ENCODE data around the gene HEYL.
A peak's percentile ranks its signal among the peaks of the same experiment; 100 is the strongest.

The HEYL gene

DNA sequence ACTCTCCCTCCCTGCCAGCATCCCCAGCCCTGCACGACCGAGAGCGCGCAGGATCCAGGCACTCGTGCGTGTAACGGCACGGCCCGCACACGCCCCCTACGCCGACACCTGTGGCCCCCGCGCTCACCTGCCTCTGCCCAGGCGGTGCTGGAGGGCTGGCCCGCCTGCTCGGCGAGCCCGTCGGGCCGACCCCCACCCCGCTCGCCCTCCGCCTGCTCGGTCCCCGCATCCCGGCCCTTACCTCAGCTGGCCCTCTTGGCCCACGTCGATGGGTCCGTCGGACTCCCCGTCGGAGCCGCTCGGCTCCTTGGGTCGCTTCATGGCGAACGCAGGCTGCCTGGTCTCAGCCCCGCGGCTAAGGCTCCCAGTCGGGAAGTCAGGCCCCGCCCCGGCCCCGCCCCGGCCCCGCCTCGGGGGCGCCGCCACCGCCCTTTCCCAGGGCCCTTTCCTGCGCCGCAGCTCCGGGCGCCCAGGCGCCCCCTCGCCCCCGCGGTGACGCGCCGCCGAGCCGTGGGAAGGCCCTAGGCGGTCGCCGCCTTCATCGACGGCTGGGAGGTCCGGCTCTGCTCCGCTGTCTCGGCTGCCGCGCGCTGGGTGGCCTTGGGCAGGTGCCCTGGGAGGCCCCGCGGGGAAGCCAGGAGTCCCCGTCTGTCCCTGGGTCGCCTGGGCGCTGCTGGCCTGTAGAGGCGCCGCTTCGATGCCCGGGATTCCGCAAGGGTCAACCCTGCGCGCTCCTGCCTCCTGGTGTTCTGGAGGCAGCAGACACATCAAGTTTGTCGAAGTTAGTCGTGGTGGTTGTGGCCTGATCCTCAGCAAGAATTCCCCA lies at the start of gene HEYL:
TSS of gene HEYL (minus strand) at position 339 of the 826 bp plus-strand sequence. CDS start at position 321, 18 bp downstream.
- DNase-seq = peak; percentile 59

DNA sequence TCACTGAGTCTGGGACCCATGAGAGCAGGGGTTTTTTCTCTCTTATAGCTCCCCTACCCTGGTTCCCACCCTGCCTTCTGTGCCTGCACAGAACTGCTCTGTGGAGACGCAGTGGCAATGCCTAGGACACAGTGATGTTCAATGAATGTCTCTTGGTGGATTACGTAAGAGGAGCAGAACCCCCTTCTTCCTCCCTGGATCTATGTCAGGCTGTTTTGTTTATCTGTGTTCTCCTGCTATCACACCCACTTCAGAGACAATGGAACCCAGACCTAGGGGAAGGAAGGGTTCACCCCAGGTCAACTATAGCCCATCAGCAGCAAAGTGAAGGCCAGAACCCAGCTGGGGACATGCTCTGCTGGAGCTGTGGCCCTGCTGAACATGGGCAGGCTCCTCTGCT lies 49.8 kb upstream of the HEYL start:
- DNase-seq = no peak

DNA sequence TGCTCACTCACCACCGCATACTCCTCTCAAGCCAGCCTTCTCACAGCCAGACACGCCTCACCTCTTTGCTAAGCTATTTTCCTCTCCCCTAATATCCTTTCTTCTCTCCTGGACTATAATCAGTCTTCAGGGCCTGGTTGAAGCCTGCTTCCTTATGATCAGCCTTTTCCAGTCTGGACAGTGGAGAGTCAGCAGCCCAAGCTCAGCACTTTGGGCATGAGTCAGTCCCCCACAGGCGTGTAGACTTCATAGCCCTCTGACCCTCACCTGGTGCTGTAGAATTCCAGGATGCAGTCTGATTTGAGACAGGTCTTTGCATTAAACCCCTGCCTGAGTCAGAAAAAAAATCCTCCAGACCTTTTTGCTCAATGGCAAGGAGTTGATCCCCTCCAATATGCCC lies 49.3 kb upstream of the HEYL start:
- no peak for DNase-seq

DNA sequence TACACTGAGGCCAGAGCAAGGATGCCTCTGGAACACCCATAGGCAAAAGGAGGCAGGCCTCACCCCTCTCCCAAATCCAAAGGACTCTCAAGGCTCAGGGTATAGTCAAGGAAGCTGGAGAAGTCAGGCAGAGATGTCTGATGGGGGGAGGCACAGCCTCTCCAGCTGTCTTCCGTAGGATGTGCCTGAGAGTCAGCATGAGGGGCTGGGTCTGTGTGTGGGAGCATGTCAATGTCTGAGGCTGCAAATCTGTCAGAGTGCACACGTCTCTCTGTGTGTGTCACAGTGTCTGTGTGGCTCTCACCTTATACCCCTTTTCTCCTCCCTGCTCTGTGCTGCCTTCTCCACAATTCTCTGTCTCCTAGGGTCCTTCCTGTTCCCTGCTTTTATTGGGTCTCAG lies 47.8 kb upstream of the HEYL start:
- DNase-seq = no peak

DNA sequence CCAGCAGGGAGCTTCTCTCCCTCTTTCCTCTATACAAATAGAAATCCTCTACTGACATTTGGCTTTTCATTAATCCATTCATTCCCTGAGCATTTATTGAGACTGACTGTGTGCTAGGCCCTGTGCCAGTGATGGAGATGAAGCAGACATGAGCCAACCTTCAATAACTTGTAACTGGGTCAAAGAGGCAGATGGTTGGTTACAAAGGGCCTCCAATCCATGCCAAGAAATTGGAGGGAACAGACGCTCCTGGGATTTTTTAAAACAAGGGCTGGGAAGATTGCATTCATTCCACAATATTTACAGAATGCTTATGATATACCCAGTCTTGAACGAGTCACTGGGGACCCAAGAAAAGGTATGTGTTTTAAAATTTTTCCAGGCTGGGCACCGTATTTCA lies 45.6 kb upstream of the HEYL start:
- no peak for DNase-seq

DNA sequence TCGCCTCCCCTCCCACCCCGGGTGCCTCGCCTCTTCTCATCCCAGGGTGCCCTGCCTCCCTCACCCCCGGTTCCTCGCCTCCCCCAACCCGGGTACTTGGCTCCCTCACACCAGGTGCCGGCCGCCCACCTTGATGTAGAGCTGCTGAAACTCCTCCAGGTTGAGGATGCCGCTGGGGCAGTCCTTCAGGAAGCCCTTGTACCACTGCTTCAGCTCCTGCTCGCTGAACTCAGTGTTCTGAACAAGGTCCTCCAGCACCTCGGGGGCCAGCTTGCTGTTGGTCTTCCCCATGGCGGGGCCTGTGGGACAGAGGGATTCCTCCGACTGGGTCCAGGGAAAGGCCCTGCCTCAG lies 44.8 kb upstream of the HEYL start:
- DNase-seq = no peak

DNA sequence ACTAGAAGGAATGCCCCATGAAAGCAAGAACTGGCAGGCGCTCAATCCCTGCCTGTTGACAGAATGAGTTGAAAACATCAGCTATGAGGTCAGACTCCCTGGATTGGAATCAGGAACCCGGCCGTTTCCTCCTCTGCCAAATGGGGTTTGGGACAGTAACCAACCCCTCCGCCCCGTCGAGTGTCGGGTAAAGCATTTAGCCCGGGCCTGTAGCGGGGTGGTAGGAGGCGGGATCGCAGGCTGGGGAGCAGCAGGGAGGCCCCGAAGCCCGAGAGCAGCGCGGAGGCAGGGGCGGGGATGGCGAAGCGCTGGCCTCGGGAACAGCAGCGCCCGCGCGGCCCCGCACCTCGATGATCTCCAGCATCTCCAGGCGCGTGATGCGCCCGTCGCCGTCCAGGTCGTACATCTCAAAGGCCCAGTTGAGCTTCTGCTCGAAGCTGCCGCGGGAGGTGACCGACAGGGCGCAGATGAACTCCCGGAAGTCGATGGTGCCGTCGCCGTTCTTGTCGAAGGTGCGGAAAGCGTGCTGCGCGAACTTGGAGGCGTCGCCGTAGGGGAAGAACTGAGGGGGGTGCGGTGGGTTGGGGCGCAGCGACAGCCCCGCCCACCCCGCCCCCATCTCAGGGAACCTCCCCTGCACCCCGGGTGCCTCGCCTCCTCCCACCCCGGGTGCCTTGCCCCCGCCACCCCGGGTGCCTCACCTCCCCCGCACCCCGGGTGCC lies 44.3 kb upstream of the HEYL start:
- no peak for DNase-seq

DNA sequence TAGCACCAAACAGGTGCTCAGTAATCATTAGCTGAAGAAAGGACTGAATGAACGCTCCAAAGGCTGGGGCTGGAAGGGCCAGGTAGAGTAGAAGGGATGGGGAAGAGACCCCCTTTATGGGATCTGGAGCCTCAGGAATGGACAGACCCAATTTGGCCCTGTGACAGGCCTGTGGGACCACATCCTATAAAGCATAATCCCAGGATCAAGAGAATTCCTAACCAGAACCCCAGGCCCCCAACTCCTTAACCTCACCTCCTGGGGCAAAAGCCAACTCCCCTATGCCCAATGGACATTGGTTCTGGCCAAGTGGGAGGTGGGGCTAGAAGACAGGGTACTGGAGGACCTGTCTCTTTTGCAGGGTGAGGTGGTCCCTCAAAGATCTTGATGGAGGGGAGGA lies 42.6 kb upstream of the HEYL start:
- DNase-seq = no peak

DNA sequence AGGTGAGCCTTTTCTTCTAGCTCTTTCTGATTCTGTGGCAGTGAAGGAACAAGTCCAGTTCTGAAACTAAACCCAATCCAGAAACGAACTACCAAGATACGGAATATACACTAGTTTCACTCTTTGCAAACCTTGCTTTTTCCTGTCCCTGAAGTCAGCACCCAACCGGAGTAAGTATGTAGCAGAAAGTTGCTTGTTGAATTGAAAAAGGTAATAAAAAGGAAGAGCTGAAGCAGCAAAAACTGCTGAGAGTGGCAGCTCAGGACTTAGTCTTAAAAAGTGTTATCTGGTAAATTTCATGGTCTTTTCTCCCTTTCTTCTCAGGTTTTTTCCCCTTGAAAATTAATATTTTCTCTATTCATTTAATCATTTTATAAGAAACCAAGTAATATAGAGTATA lies 41.9 kb upstream of the HEYL start:
- DNase-seq = no peak

DNA sequence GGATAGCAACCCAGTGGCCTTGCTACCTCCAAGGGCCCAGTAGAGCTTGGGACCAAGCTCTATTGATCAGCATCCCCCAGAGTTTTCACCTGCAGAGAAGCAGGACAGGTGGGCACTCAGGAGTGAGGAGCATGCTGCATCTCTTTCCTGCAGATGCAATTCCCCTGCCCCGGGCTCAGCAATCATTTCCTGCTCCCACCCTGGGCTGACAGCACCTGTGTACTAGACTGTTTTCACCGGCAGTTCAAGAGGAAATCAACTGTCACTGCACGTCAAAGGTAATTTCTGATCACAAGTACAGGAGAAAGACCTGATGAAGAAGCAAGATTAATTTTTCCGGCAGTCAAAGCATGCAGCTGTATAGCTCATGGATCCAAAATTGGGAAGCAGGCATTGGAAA lies 41.3 kb upstream of the HEYL start:
- DNase-seq = no peak

DNA sequence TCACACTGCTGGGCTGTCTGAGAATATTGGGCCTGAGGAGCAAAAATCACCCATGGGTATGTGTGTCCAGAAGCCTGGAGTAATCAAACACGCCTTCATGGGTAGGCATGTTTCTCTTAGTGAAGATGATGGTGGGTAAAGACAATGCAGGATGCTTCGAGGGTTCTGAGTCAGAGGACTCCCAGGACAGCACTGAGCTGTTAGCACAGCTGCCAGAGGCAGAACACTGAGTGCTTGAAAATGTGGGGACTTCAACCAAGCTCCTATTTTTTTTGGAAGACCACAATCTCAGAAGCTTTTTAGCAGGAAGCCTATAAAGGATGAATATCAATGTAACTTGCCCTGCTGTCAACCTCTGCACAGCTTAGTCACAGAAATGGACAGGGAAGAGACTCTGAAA lies 40.4 kb upstream of the HEYL start:
- no peak for DNase-seq

DNA sequence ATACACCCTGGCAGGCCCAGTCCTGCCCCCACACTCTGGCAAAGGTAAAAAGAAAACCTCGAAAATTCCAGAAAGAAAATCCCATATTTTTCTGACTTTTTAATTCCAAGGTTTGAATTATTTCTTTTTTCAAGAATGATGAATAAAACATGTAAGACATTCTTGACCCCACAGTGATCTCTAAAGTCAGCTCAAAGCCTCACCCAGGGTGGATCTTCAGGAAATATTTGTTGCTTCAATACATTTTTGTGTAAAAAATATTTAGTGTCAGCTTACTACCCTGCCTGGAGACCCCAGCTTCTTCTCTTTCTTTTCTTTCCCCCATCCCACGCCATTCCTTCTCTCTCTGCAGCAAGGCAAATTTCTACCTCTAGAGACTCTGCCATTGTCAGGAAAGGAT lies 39.4 kb upstream of the HEYL start:
- no peak for DNase-seq

DNA sequence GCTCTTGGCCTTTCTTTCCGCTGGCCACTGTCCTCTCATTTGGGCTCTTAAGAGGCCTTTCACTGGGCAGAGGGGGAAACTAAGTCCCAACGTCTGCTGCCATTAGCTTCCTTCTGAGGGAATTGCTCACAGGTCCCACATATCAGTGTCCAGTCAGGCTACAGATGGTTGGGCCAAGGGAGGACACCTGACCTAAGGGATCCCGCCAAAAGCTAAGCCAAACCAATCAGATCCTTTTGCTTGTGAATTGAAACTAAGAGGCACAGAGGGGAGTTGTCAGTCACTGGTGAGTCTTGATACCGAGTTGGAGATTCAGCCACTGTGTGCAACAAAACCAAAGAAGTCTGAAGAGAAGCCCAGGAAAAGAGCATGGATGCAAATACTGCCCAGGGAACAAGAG lies 38.2 kb upstream of the HEYL start:
- DNase-seq = no peak

DNA sequence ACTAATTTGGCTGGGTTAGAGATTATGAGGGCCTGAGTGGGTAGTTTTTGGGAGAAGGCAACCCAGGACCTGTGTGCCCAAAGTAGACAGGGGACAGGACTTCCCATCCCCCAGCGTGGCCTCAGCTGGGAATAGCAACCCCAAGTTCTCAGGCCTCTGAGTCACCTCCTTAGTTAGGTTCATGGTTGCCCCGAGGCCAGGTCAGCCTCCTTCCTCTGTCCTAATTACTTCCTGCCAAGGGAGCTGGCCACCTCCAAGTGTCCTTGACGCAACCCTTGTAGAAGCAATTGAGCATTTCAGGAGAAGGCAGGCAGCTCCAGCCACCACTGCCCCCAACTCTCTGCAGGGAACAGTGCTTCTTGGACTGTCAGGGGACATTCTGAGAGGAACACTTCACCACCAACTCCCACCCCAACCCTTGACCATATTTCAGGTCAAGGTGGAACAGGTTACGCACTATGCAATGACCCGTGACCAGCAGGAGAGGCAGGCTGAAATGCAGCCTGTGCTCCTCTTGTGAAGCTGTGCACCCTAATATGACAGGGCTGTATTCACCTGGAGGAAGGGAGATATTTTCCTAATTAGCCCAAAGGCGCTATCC lies 37.6 kb upstream of the HEYL start:
- no peak for DNase-seq

DNA sequence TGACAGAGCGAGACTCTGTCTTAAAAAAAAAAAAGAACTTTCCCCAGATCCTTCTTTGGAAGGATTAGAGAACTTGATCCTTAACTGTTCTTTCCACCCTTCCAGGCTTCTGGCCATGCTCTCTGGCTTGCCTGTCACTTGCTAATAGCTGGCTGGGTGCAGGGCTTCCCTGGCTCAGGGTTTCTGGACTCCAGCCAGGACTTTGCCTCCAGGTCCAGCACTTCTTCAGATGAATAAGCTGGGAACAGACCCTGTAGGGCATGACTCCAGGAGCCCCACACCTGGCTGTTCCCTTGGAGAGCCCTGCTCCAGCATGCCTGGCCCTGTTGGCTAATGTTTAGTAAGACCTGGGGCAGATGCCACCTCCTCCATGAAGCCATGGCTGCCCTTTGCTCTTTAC lies 35.8 kb upstream of the HEYL start:
- DNase-seq = no peak

DNA sequence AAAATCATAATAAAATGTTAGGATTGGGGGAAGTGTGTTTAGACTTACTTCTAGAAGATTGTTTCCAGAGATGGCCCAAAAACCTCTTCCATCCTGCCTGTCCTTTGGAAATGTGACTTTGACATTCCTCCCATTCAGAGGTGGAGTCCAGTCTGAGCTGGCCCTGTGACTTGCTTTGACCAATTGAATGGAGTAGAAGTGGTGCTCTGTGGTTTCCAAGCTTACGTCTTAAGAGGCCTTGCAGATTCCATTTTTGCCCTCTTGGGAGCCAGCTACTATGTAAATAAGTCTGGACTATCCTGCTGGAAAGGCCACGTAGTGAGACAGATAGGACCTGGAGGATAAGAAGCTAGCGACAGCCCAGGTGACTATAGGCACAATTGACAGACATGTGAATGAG lies 33.8 kb upstream of the HEYL start:
- no peak for DNase-seq

DNA sequence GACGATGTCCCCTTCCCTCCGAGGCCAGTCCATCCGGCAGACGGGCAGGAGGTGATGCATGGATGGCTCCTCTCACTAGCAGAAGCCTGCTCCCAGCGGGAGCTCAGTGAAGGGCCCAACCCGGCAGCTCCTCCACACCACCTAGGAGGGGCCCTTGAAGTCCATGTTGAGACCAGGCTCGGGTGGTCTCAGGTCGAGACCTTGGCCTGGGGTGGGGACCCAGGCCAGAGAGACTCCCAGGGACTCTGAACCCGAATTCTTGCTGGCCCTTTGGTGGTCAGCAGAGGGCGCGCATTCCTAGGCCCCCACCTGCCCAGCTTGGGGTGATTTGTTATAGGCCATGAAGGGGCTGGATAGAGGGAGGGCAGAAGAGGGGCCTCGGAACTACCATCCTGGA lies 33.1 kb upstream of the HEYL start:
- no peak for DNase-seq

DNA sequence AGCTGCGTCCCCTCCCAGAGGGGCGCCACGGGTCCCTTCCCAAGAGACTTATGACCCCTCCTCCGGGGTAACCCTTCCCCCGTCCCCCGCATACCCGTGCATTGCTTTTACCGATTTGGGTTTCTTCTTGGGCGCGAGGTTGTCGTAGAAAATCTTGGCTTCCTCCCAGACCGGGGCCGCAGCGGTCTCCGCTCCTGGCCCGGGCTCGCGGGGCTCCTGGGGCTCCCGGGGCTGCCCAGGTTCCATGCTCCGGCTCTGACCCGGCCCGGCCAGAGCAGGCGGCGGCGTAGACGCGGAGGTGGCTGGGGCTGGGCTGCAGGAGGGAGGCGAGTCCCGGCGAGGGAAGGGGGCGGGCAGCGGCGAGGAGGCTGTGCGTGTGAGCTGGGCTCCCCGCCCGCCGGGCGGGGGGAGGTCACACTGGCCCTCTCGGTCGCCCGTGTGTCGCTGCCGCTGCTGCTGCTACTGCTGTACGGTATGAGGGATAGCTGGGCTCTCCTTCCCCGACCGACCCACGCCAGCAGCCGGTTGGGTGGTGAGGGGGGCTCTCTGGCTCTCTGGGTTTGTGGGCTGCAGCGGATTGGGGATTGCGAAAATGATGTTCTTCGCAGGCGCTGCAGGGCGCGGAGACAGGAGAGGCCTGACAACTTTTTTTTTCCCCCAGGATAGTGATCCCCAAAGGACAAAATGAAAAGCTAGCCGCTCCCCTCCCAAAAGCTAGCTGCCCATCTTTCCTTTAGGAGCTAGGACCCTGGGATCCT lies 32.5 kb upstream of the HEYL start, which contains the start of gene NT5C1A:
TSS of gene NT5C1A (minus strand) at position 315 of the 758 bp plus-strand sequence. CDS start at position 246, 69 bp downstream.
- DNase-seq = no peak

DNA sequence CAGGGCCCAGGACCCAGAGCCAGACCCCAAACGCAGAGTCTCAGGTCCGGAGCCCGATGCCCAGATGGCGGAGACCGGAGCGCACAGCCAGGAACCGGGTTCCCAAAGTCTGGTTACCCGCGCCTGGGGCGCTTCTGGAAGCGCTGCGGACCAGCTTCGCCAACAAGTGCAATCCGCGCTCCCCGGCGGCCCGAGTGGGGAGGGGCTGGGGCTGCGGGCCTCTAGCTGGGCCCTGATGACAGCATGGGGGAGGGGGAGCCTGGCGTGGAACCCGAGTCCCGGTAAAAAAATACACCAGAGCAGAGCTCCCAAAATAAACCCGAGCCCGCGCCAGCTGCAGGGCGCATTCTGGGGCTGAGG lies 32.0 kb upstream of the HEYL start:
- peak; percentile 33 for DNase-seq

DNA sequence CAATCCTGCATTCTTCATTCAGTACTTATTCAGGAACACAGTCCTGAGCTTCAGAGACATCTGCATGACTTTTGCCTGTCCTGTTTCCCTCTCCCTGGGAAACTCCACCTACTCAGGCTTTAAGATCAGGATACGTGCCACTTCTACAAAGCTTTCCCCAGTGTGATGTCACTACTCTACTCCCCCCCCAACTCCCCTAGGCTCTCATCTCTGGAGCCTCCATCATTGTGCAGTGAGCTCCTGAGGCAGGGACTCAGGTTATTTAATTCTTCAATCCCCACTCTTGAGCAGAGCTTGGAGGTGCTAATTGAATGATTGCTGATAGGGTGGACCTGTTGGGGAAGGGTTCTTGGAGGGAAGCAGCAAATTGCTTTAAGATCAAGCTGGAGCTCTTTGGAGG lies 31.2 kb upstream of the HEYL start:
- DNase-seq = no peak

DNA sequence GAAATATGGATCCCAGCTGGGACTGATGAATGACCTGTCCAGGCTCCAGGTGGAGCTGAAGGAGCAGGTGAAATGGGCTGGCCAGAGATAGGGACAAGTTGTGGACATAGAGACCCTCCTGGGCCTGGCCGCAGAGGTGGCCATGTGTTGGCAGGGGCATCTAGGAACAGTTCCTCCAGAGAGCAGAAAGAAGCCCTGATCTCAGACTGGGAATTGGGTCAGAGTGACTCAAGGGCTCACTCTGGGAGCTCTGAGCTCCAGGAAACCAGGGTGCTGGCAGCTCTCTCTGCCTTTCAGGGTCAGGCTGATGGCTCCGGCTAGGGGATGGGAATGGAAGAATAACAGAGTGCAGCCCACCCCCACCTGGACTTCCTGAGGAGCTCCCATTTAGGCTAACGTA lies 29.5 kb upstream of the HEYL start:
- no peak for DNase-seq

DNA sequence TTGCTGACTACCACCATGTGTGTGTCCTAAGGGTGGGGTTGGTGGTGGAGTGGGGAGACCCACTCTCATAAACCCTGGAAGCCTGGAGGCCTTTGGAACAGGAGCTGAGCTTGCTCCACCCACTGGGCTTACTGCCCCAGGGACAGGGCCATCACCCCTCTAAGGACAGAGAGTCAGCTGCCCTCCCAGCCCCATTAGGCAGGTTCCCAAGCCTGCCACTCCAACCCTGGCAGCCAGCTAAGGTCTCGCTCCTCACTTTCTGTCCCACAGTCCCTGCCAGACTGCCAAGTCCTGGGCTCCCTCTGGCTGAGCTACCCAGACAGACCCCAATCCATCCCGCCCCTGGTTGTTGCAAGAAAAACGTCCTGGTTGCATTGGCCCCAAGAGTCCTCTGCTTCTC lies 28.7 kb upstream of the HEYL start:
- no peak for DNase-seq

DNA sequence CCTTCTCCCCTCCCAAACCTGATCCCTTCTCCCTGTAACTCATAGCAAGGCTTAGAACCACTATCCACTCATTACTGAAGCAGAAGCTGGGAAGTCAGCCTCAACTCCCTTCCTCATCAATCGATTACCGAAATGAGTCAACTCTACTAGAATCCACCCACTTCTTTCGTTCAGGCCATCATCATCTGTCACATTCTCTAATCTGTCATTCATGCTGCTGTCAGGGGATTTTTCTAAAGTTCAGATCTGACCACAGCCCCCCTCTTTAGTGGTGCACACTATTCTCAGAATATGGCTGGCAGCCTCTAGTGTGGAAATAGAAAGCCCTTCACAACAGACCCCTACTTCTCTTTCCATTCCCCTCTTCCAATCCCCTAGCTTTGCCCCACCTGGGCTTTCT lies 27.3 kb upstream of the HEYL start:
- DNase-seq = no peak

DNA sequence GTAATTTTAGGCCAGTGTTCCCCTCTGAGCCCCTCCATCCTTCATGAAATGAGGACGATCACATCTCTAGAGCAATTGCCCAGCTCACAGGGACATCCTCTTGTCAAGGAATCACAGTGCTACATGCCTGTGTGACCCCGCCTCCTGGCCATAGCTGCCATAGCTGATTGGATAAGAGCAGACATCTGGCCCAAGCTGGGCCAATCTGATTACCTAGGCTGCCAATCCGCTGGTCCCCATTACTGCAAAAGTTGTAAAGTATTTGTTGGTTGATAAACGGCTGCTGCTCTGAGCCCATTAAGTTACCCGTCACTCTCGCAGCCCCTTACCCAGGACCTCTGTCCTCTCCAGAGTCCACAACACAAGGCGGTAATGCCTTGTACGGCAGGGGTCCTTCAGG lies 24.1 kb upstream of the HEYL start:
- no peak for DNase-seq
